ENCODE results near the gene GP1BA.

Gene GP1BA

GRCh38 chr17:4951486-4951885, 19.4 kb downstream of the GP1BA start:
- DNase-seq, result no peak

GRCh38 chr17:4953451-4953961, 21.4 kb downstream of the GP1BA start:
- DNase-seq, result no peak

- DNase-seq, result no peak
Measured at GRCh38 chr17:4955091-4955490, 23.0 kb downstream of the GP1BA start.

GRCh38 chr17:4956493-4957061, 24.5 kb downstream of the GP1BA start:
- DNase-seq, result peak; percentile 34 to 56

- no peak for DNase-seq
Measured at GRCh38 chr17:4958102-4958501, 26.0 kb downstream of the GP1BA start.

GRCh38 chr17:4959261-4959965, 27.3 kb downstream of the GP1BA start:
- no peak for DNase-seq

GRCh38 chr17:4960279-4960922, 28.3 kb downstream of the GP1BA start:
- no peak for DNase-seq

- no peak for DNase-seq
Measured at GRCh38 chr17:4965311-4965986, 33.4 kb downstream of the GP1BA start.

GRCh38 chr17:4966844-4967538, 34.9 kb downstream of the GP1BA start:
- DNase-seq, result peak; percentile 99

GRCh38 chr17:4967539-4968485, 35.7 kb downstream of the GP1BA start, which contains the start of gene SPAG7:
Gene SPAG7 (minus strand): TSS chr17:4967817. CDS start chr17:4967804, 13 bp downstream.
- peak; percentile 94 to 96 for DNase-seq

GRCh38 chr17:4968486-4969046, 36.5 kb downstream of the GP1BA start:
- no peak for DNase-seq

GRCh38 chr17:4969047-4969550, 37.0 kb downstream of the GP1BA start:
- no peak for DNase-seq

GRCh38 chr17:4969551-4970173, 37.6 kb downstream of the GP1BA start:
- DNase-seq, result no peak

- DNase-seq, result no peak
Measured at GRCh38 chr17:4970273-4970672, 38.2 kb downstream of the GP1BA start.

GRCh38 chr17:4971826-4972225, 39.7 kb downstream of the GP1BA start:
- no peak for DNase-seq

- no peak for DNase-seq
Measured at GRCh38 chr17:4972322-4972721, 40.2 kb downstream of the GP1BA start.

- no peak for DNase-seq
Measured at GRCh38 chr17:4972752-4973151, 40.7 kb downstream of the GP1BA start.

GRCh38 chr17:4973256-4974114, 41.4 kb downstream of the GP1BA start:
- DNase-seq, result no peak

GRCh38 chr17:4974115-4974670, 42.1 kb downstream of the GP1BA start:
- DNase-seq, result no peak

Measured in CD4-positive, alpha-beta T cell treated with Interferon alpha-2 for 1 hour (primary cell).